IMR-90 (cell line): ENCODE results near the gene F10. TPM values are rescaled to one million over a fixed set of nuclear protein-coding genes. Genes with fewer than 3 reads are reported as not detected.

Source experiments
- ATAC-seq: fragments of 200-7000 bp; cut with Tn5 transposase; 2 replicates; pipeline ENCODE4 v1.9.1; 2020; ENCODE audit warnings: low read depth, mild to moderate bottlenecking, moderate library complexity
- BruUV-seq: library from RNA; stranded (reverse); fragments of 400-500 nt; replicated peaks from 2 replicates; lab custom pipeline; 2021; lab: Mats Ljungman, UMichigan
- CTCF ChIA-PET: fragments of 300-600 bp; formaldehyde crosslinking; extraction: SDS; loops from one replicate; lab custom pipeline; 2021; ENCODE audit warnings: antibody characterized with exemption; lab: Yijun Ruan, JAX
- POLR2A ChIA-PET: fragments of 300-600 bp; sonication (Branson Sonifier 250); formaldehyde crosslinking; loops from one replicate; lab custom pipeline; 2022; ENCODE audit warnings: antibody characterized with exemption; ENCODE audit not compliant: unreplicated experiment; lab: Charles Lee
- DNase-seq: peaks from one replicate; pipeline ENCODE4 v3.0.0; 2013
- H2AFZ ChIP-seq: replicated peaks from 2 replicates; pipeline ENCODE3; 2013; ENCODE audit warnings: low read length, mild to moderate bottlenecking; ENCODE audit not compliant: poor library complexity
- H2AK5ac ChIP-seq: 2 replicates; pipeline ENCODE4 v1.6.1; 2013; ENCODE audit warnings: low read depth, low read length, inconsistent platforms
- H2AK9ac ChIP-seq: replicated peaks from 2 replicates; pipeline ENCODE3; 2013; ENCODE audit warnings: mild to moderate bottlenecking, low read depth, low read length, moderate library complexity; ENCODE audit not compliant: poor library complexity
- H2BK120ac ChIP-seq: 2 replicates; pipeline ENCODE4 v1.6.1; 2013; ENCODE audit warnings: low read depth, low read length, inconsistent platforms
- H2BK15ac ChIP-seq: 3 replicates; pipeline ENCODE4 v1.6.1; 2013; ENCODE audit warnings: low read depth, low read length, inconsistent platforms
- H2BK20ac ChIP-seq: 2 replicates; pipeline ENCODE4 v1.6.1; 2013; ENCODE audit warnings: low read depth, mild to moderate bottlenecking, inconsistent platforms, low read length, moderate library complexity
- H2BK5ac ChIP-seq: 2 replicates; pipeline ENCODE4 v1.6.1; 2013; ENCODE audit warnings: mild to moderate bottlenecking, low read depth, low read length, inconsistent platforms; ENCODE audit not compliant: poor library complexity, severe bottlenecking
- H3K14ac ChIP-seq: replicated peaks from 2 replicates; pipeline ENCODE4 v1.6.1; 2013; ENCODE audit warnings: low read depth, low read length, inconsistent platforms
- H3K18ac ChIP-seq: 2 replicates; pipeline ENCODE4 v1.6.1; 2013; ENCODE audit warnings: low read depth, low read length, control low read depth
- H3K23ac ChIP-seq: 2 replicates; pipeline ENCODE4 v1.6.1; 2013; ENCODE audit warnings: low read depth, low read length, inconsistent platforms
- H3K27ac ChIP-seq: 2 replicates; pipeline ENCODE4 v1.5.1; 2013; ENCODE audit warnings: mild to moderate bottlenecking, control low read depth, low read length; ENCODE audit not compliant: insufficient read depth
- H3K27me3 ChIP-seq: 2 replicates; pipeline ENCODE4 v1.6.1; 2013; ENCODE audit warnings: low read length; ENCODE audit not compliant: control insufficient read depth, insufficient read depth
- H3K36me3 ChIP-seq: 2 replicates; pipeline ENCODE4 v1.6.1; 2013; ENCODE audit warnings: low read length, mixed read lengths; ENCODE audit not compliant: control insufficient read depth, insufficient read depth
- H3K4ac ChIP-seq: 2 replicates; pipeline ENCODE4 v1.6.1; 2013; ENCODE audit warnings: low read depth, low read length, inconsistent platforms
- H3K4me1 ChIP-seq: 2 replicates; pipeline ENCODE4 v1.6.1; 2013; ENCODE audit warnings: low read length, mixed read lengths; ENCODE audit not compliant: control insufficient read depth, insufficient read depth
- H3K4me2 ChIP-seq: 2 replicates; pipeline ENCODE4 v1.6.1; 2013; ENCODE audit warnings: low read depth, mild to moderate bottlenecking, control low read depth, low read length, moderate library complexity
- H3K4me3 ChIP-seq: 2 replicates; pipeline ENCODE4 v1.5.1; 2013; ENCODE audit warnings: low read depth, mild to moderate bottlenecking, control low read depth, low read length, moderate library complexity; ENCODE audit not compliant: insufficient read depth
- H3K56ac ChIP-seq: 2 replicates; pipeline ENCODE4 v1.6.1; 2013; ENCODE audit warnings: low read length, inconsistent platforms; ENCODE audit not compliant: insufficient read depth; ENCODE audit errors: extremely low read depth
- H3K79me1 ChIP-seq, 2 experiments: 2 replicates each; pipeline ENCODE4 v1.6.1; 2013; ENCODE audit warnings: low read length in 2 of 2, inconsistent platforms in 1 of 2, low read depth in 1 of 2
- H3K9ac ChIP-seq: 2 replicates; pipeline ENCODE4 v1.6.1; 2013; ENCODE audit warnings: low read depth, low read length, control low read depth
- H3K9me1 ChIP-seq: 2 replicates; pipeline ENCODE4 v1.6.1; 2013; ENCODE audit warnings: low read length, inconsistent platforms; ENCODE audit not compliant: insufficient read depth
- H3K9me3 ChIP-seq: 2 replicates; pipeline ENCODE4 v1.6.1; 2013; ENCODE audit warnings: low read length; ENCODE audit not compliant: control insufficient read depth, insufficient read depth
- H4K20me1 ChIP-seq: 2 replicates; pipeline ENCODE4 v1.6.1; 2013; ENCODE audit warnings: low read length, inconsistent platforms; ENCODE audit not compliant: insufficient read depth
- H4K5ac ChIP-seq: 2 replicates; pipeline ENCODE4 v1.6.1; 2013; ENCODE audit warnings: mild to moderate bottlenecking, low read depth, low read length, control low read depth
- H4K8ac ChIP-seq, 2 experiments: 2 replicates each; pipeline ENCODE4 v1.6.1; 2013; ENCODE audit warnings: low read depth in 2 of 2, low read length in 2 of 2, control low read depth in 1 of 2, inconsistent platforms in 1 of 2
- H4K91ac ChIP-seq: 2 replicates; pipeline ENCODE4 v1.6.1; 2013; ENCODE audit warnings: low read depth, low read length, inconsistent platforms; ENCODE audit not compliant: insufficient read depth
- BHLHE40 ChIP-seq: fragments of 150-350 bp; IDR thresholded peaks from 2 replicates; pipeline ENCODE4 v1.6.1; 2016; ENCODE audit warnings: mild to moderate bottlenecking, low read depth, low read length
- CEBPB ChIP-seq: IDR thresholded peaks from 2 replicates; pipeline ENCODE4 v1.6.1; 2012; ENCODE audit warnings: low read depth, low read length, improper control_type of control experiment
- CHD1 ChIP-seq: IDR thresholded peaks from 2 replicates; pipeline ENCODE4 v1.6.1; 2012; ENCODE audit warnings: low read depth, low read length, improper control_type of control experiment
- FOS ChIP-seq: fragments of 150-350 bp; IDR thresholded peaks from 2 replicates; pipeline ENCODE4 v1.6.1; 2016; ENCODE audit warnings: low read depth, low read length
- MAFK ChIP-seq: IDR thresholded peaks from 2 replicates; pipeline ENCODE4 v1.6.1; 2012; ENCODE audit warnings: low read depth, low read length, improper control_type of control experiment
- MAZ ChIP-seq: IDR thresholded peaks from 2 replicates; pipeline ENCODE4 v1.6.1; 2012; ENCODE audit warnings: low read depth, mild to moderate bottlenecking, low read length, improper control_type of control experiment, moderate library complexity, borderline replicate concordance
- MXI1 ChIP-seq: IDR thresholded peaks from 2 replicates; pipeline ENCODE4 v1.6.1; 2012; ENCODE audit warnings: low read depth, mild to moderate bottlenecking, low read length, moderate library complexity, borderline replicate concordance
- NFE2L2 ChIP-seq: fragments of 150-350 bp; IDR thresholded peaks from 2 replicates; pipeline ENCODE4 v1.6.1; 2016; ENCODE audit warnings: low read depth, mild to moderate bottlenecking, low read length
- POLR2A ChIP-seq: IDR thresholded peaks from 2 replicates; pipeline ENCODE4 v1.6.1; 2012; ENCODE audit warnings: mild to moderate bottlenecking, low read depth, low read length
- RAD21 ChIP-seq: IDR thresholded peaks from 2 replicates; pipeline ENCODE4 v1.6.1; 2012; ENCODE audit warnings: low read length, improper control_type of control experiment
- RCOR1 ChIP-seq: IDR thresholded peaks from 2 replicates; pipeline ENCODE4 v1.6.1; 2012; ENCODE audit warnings: mild to moderate bottlenecking, low read length, improper control_type of control experiment; ENCODE audit not compliant: insufficient replicate concordance
- RFX5 ChIP-seq: IDR thresholded peaks from 2 replicates; pipeline ENCODE4 v1.8.0; 2012; ENCODE audit warnings: low read depth, mild to moderate bottlenecking, low read length, moderate library complexity
- SMC3 ChIP-seq: fragments of 150-350 bp; IDR thresholded peaks from 2 replicates; pipeline ENCODE4 v1.6.1; 2016; ENCODE audit warnings: low read depth, mild to moderate bottlenecking, antibody characterized with exemption, low read length, moderate library complexity
- USF2 ChIP-seq: fragments of 150-350 bp; IDR thresholded peaks from 2 replicates; pipeline ENCODE4 v1.6.1; 2017; ENCODE audit warnings: mild to moderate bottlenecking, antibody characterized with exemption, low read length, low read depth
- whole genome bisulfite sequencing, 2 experiments: methylation state at CpG; one replicate each; pipeline versions ENCODE4 v1.1.5 to v1.1.7; 2013; ENCODE audit warnings: missing lambda C conversion rate in 2 of 2; ENCODE audit not compliant: insufficient read length in 1 of 2; ENCODE audit errors: extremely low coverage in 2 of 2; 5-methylcytosine and 5-hydroxymethylcytosine counted together
- dilution Hi-C: fragments of 300-500 bp; cut with HindIII; formaldehyde crosslinking; loops from one replicate; pipeline ENCODE4 v1.14.3; 2018; ENCODE audit warnings: low sequenced_read_pairs; ENCODE audit not compliant: unreplicated experiment
- in situ Hi-C: fragments of 300-500 bp; cut with MboI; formaldehyde crosslinking; loops from 3 replicates; pipeline ENCODE4 v1.14.3; 2019; ENCODE audit warnings: low sequenced_read_pairs, inconsistent platforms, mixed read lengths
- intact Hi-C: fragments of 100-400 bp; cut with micrococcal nuclease; formaldehyde crosslinking; loops from 2 replicates; pipeline ENCODE4 v1.10.0; 2022
- polyA plus RNA-seq, 3 experiments: library from polyadenylated mRNA; depleted of rRNA; stranded (reverse); fragments of >200 nt; gene quantifications; 2 replicates each; pipeline ENCODE4 v1.2.3, GENCODE V29; 2012; ENCODE audit warnings: low replicate concordance in 1 of 3
- total RNA-seq: library from RNA; depleted of rRNA; stranded (reverse); fragments of >200 nt; gene quantifications from 2 replicates; pipeline ENCODE4 v1.2.3, GENCODE V29; 2012
- TF ChIP-seq, protein P1 (sequence below): fragments of 150-350 bp; IDR thresholded peaks from 2 replicates; pipeline ENCODE4 v1.6.1; 2016; ENCODE audit warnings: low read depth, mild to moderate bottlenecking, low read length, moderate library complexity, borderline replicate concordance
- TF ChIP-seq, protein P2 (sequence below): conservative IDR thresholded peaks from 2 replicates; pipeline ENCODE4 v1.5.1; 2012; ENCODE audit warnings: mild to moderate bottlenecking, low read depth, low read length, improper control_type of control experiment

Gene F10
- total and polyA plus RNA-seq, 2 of the 4 experiments (the other 2 are of a cell fraction) = 9.1 to 19.5 TPM

GRCh38 chr13:113146750-113147149 is 24.2 kb downstream of the F10 start:
- Histone ChIP-seq H3K4ac (no peak overlapping the region), H2BK5ac (no peak overlapping the region), H4K20me1 (no peaks in the 10 kb centered on the region), H3K4me1 (no peaks in the 10 kb centered on the region), H3K14ac (no peak overlapping the region), H3K36me3 (no peaks in the 10 kb centered on the region), H2BK120ac (no peak overlapping the region), H3K79me1 (no peaks in the 10 kb centered on the region), H4K91ac (no peak overlapping the region), H2BK20ac (no peak overlapping the region), H3K27me3 (0 out of 2 replicates have a peak, but pooled peaks cover 2% of the 10 kb centered on the region), H3K9ac (no peak overlapping the region), H4K8ac (no peak overlapping the region), H2AFZ (peak overlapping the region; percentile 21), H3K4me3 (no peak overlapping the region), H2AK5ac (no peak overlapping the region), H3K9me3 (no peaks in the 10 kb centered on the region), H2BK15ac (no peak overlapping the region), H3K56ac (no peak overlapping the region), H3K9me1 (no peaks in the 10 kb centered on the region; the same call in 1 of the 2 replicates), H3K18ac (no peak overlapping the region), H2AK9ac (no peak overlapping the region), H3K27ac (no peak overlapping the region), H3K23ac (no peak overlapping the region), H3K4me2 (no peak overlapping the region), H4K5ac (no peak overlapping the region)
- in situ Hi-C loops (no loop called here), dilution Hi-C loops (no loop called here), intact Hi-C loops (no loop called here)
- CTCF ChIA-PET = no interaction called here
- POLR2A ChIA-PET = no interaction called here
- BruUV-seq = no TSS peak
- ATAC-seq (no peak), DNase-seq (no peak)
- no peak for TF ChIP-seq BHLHE40
- TF ChIP-seq MXI1 = no peak
- no peak for TF ChIP-seq POLR2A
- TF ChIP-seq, protein P1, sequence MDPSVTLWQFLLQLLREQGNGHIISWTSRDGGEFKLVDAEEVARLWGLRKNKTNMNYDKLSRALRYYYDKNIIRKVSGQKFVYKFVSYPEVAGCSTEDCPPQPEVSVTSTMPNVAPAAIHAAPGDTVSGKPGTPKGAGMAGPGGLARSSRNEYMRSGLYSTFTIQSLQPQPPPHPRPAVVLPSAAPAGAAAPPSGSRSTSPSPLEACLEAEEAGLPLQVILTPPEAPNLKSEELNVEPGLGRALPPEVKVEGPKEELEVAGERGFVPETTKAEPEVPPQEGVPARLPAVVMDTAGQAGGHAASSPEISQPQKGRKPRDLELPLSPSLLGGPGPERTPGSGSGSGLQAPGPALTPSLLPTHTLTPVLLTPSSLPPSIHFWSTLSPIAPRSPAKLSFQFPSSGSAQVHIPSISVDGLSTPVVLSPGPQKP = no peak
- no peak for TF ChIP-seq MAZ
- TF ChIP-seq CEBPB = no peak
- no peak for TF ChIP-seq RCOR1
- TF ChIP-seq SMC3 = no peak
- no peak for TF ChIP-seq RAD21
- no peak for TF ChIP-seq USF2
- TF ChIP-seq RFX5 = no peak
- no peak for TF ChIP-seq CHD1
- TF ChIP-seq, protein P2, sequence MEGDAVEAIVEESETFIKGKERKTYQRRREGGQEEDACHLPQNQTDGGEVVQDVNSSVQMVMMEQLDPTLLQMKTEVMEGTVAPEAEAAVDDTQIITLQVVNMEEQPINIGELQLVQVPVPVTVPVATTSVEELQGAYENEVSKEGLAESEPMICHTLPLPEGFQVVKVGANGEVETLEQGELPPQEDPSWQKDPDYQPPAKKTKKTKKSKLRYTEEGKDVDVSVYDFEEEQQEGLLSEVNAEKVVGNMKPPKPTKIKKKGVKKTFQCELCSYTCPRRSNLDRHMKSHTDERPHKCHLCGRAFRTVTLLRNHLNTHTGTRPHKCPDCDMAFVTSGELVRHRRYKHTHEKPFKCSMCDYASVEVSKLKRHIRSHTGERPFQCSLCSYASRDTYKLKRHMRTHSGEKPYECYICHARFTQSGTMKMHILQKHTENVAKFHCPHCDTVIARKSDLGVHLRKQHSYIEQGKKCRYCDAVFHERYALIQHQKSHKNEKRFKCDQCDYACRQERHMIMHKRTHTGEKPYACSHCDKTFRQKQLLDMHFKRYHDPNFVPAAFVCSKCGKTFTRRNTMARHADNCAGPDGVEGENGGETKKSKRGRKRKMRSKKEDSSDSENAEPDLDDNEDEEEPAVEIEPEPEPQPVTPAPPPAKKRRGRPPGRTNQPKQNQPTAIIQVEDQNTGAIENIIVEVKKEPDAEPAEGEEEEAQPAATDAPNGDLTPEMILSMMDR = no peak
- TF ChIP-seq FOS = no peak
- TF ChIP-seq NFE2L2 = no peak
- TF ChIP-seq MAFK = no peak
- WGBS, 2 experiments = 40% methylated on average over 1 of the region's 9 CpGs; no CpG with 5 or more reads in 1 of the 2 experiments
